Erythroblast (primary cell): ENCODE results near the gene OLFM1.

ENCODE experiments used
- DNase-seq, 2 experiments: peaks; one replicate each; lab custom pipeline; 2025; lab: John Stamatoyannopoulos, UW
- GATA1 ChIP-seq: IDR thresholded peaks from 2 replicates; pipeline ENCODE4 v1.6.1; 2011; ENCODE audit warnings: low read depth, mild to moderate bottlenecking, control low read depth, low read length, moderate library complexity
- POLR2A ChIP-seq: IDR thresholded peaks from 2 replicates; pipeline ENCODE4 v1.6.1; 2011; ENCODE audit warnings: mild to moderate bottlenecking, low read length

OLFM1 gene

DNA sequence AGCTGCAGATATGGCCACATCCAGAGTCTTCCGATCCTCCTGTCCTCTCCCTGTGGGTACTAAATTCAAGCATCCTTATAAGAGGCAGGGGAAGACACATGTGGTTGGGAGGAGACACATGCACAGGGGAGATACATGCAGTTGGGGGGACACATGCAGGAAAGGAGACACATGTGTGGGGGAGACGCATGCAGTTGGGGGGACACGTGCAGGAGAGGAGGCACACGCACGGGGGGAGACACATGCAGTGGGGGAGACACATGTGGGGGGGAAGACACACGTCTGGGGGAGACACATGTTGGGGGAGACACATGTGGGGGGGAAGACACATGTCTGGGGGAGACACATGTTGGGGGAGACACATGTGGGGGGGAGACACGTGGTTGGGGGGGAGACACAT is 21.2 kb upstream of the OLFM1 start:
- no peak for DNase-seq
- TF ChIP-seq GATA1 (no peak), POLR2A (no peak)

- no peak for DNase-seq
- TF ChIP-seq GATA1: no peak
- TF ChIP-seq POLR2A: no peak
These were observed 20.3 kb upstream of the OLFM1 start for GRCh38 chr9:135067096-135067710.

DNA sequence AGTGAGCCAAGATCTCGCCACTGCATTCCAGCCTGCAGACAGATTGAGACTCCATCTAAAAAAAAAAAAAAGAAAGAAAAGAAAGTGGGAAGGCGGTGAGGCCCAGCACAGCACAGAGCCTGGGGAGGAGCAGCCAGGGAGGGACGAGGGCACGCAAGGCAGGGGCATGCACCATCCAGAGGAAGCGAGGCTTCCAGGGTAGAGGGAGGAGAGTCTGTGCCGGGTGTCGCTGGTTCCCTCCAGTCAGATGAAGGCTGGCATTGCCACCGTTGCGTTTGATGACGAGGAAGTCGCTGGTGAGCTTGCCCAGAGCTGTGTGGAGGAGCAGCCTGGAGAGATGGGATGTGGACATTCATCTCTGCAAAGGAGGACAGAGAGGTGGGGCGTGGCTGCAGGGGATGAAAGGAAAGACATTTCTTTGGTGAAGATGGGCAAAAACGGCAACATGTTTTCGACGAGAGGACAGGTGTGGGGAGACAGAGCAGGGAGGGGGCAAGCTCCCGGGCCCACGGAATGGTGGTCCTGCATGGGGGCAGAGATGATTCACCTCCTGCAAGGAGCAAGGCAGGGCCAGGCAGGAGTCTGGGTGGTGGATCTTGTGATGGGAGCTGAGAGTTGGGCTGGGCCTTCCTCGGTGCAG is 18.6 kb upstream of the OLFM1 start:
- no peak for TF ChIP-seq POLR2A
- no peak for TF ChIP-seq GATA1
- no peak for DNase-seq

DNA sequence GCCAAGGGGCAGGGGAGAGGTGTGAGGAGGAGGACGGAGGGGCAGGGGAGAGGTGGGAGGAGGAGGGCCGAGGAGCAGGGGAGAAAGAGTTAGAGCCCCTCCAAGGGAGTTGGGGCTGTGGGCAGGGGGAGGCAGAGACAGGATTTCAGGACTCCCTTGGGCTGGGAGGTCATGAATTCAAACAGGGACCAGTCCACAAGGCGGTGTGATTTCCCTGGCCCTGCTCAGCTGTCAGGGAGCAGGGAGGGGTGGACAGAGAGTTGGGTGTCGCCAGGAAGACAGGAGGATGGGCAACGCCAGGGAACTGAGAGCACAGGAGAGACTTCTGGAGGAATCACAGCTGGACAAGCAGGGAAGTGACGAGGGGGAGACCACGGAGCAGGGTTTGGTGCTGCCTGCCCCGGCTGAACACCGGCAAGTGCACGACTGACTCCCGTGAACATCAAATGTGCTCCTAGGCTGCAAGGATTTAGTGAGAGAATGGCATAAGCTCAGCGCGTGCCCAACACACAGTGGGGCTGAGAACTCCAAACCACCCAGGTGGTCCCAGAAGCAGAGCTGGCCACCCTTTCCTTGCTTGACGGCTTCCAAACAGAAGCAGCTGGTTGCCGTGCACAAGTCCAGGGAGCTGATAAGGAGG is 17.8 kb upstream of the OLFM1 start:
- no peak for DNase-seq
- TF ChIP-seq POLR2A (no peak), GATA1 (no peak)

- TF ChIP-seq GATA1 (no peak), POLR2A (no peak)
- no peak for DNase-seq
These were observed 17.1 kb upstream of the OLFM1 start for GRCh38 chr9:135070198-135070951.

GRCh38 chr9:135070964-135071735 is 16.3 kb upstream of the OLFM1 start:
- DNase-seq: no peak
- TF ChIP-seq POLR2A: no peak

GRCh38 chr9:135073081-135073740 is 14.3 kb upstream of the OLFM1 start:
- DNase-seq: no peak
- TF ChIP-seq GATA1 (no peak), POLR2A (no peak)

GRCh38 chr9:135073741-135074305 is 13.6 kb upstream of the OLFM1 start:
- TF ChIP-seq GATA1: no peak
- TF ChIP-seq POLR2A: no peak
- no peak for DNase-seq

DNA sequence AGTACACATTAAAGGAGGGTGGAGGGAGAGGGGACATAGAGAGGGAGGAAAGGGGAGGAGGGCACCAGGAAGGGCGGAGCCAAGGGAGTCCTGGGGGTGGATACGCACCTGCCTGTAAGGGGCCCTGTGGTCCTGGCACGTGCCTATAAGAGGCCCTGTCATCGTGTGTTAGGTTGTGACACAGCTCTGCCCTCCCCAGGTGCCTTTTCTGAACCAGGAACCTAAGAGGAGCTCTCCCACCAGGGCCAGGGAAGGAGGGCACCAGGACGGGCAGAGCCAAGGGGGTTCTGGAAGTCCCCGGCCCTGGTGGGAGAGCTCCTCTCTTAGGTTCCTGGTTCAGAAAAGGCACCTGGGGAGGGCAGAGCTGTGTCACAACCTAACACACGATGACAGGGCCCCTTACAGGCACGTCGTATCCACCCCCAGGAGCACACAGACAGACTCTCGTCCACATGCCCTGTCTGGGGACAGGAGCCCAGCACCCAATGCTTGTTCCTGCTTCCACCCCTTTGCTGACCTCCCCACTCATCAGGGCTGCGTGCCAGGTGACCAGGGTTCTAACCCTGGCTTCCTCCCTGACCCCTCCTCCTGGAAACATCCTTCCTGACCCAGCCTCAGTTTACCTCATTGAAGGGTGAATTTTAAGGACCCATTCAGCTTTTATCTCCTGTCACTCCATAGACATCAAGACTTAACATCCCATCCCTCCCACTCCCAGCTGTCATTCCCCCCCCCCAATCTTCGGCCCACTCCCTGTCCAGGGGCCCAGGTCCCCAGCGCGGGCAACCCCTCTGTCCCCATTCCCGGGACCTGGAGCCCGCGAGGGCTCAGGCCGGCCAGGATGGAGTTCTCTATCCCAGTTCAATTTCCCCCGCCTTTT is 12.9 kb upstream of the OLFM1 start:
- no peak for DNase-seq
- TF ChIP-seq POLR2A (no peak), GATA1 (no peak)

DNA sequence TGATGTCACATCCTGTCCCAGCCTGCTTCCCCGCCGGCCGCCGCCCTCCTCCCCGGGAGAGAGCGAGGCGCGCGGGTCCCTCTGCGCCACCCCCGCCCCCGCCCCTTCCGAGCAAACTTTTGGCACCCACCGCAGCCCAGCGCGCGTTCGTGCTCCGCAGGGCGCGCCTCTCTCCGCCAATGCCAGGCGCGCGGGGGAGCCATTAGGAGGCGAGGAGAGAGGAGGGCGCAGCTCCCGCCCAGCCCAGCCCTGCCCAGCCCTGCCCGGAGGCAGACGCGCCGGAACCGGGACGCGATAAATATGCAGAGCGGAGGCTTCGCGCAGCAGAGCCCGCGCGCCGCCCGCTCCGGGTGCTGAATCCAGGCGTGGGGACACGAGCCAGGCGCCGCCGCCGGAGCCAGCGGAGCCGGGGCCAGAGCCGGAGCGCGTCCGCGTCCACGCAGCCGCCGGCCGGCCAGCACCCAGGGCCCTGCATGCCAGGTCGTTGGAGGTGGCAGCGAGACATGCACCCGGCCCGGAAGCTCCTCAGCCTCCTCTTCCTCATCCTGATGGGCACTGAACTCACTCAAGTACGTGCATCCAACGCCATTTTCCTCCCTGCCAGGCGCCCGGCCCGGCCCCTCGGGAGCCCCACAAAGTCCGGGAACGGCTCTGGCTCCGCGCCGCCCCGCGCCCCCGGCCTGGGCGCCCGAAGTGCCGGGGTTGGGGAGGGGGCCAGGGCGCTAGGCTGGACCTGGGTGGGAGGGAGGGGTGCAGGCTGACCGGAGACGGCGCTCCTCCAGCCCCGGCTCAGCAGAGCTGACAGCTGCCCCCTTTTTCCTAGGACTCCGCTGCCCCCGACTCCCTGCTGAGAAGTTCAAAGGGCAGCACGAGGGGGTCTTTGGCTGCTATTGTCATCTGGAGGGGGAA is 12.0 kb upstream of the OLFM1 start:
- no peak for TF ChIP-seq POLR2A
- no peak for TF ChIP-seq GATA1
- DNase-seq: no peak

GRCh38 chr9:135076143-135076875 is 11.2 kb upstream of the OLFM1 start:
- TF ChIP-seq POLR2A (no peak), GATA1 (no peak)
- no peak for DNase-seq
